HCT116 (cell line): ENCODE measurements around the gene EVL. TPM values are rescaled to one million over a fixed set of nuclear protein-coding genes. Genes with fewer than 3 reads are reported as not detected.

Source experiments
- ATAC-seq: fragments of 200-7000 bp; cut with Tn5 transposase; 2 replicates; pipeline ENCODE4 v1.9.1; 2020; ENCODE audit warnings: mild to moderate bottlenecking, moderate library complexity
- BruUV-seq: library from RNA; stranded (reverse); fragments of 400-500 nt; replicated peaks from 2 replicates; lab custom pipeline; 2021; lab: Mats Ljungman, UMichigan
- CTCF ChIA-PET: fragments of 300-600 bp; sonication (Branson Sonifier 250); formaldehyde crosslinking; loops from one replicate; lab custom pipeline; 2021; ENCODE audit warnings: antibody characterized with exemption; lab: Charles Lee
- POLR2A ChIA-PET: fragments of 300-600, 350-600 bp; sonication (Branson Sonifier 250); formaldehyde crosslinking; loops from one replicate; lab custom pipeline; 2021; ENCODE audit warnings: antibody characterized with exemption; lab: Charles Lee
- RAD21 ChIA-PET, 2 experiments: fragments of 300-600 bp; sonication (Branson Sonifier 250); formaldehyde crosslinking; loops; one replicate each; lab custom pipeline; 2023; ENCODE audit warnings: low total read pairs in 2 of 2; ENCODE audit not compliant: uncharacterized antibody in 2 of 2, unreplicated experiment in 2 of 2, low non-redundant PET in 1 of 2; lab: Charles Lee
- DNase-seq: peaks from one replicate; pipeline ENCODE4 v3.0.0-alpha.2; 2010; ENCODE audit warnings: low read depth, low spot score
- H2AFZ ChIP-seq: fragments of 200-600 bp; shearing (Covaris generic), sonication (generic); 2 replicates; pipeline ENCODE4 v1.6.1; 2017; ENCODE audit warnings: low read depth, mixed run types, mixed read lengths, antibody characterized with exemption, low read length; ENCODE audit not compliant: poor library complexity, severe bottlenecking
- H3K27ac ChIP-seq: 2 replicates; pipeline ENCODE4 v1.5.1; 2012; ENCODE audit warnings: low read depth, low read length
- H3K27me3 ChIP-seq: fragments of 200-600 bp; sonication (generic); 2 replicates; pipeline ENCODE4 v1.6.1; 2016; ENCODE audit warnings: mixed run types, low read length, mixed read lengths; ENCODE audit not compliant: insufficient read depth
- H3K36me3 ChIP-seq, 2 experiments: fragments of 200-500 bp in 1 of 2; fragments of 200-600 bp in 1 of 2; sonication (Bioruptor generic) in 1 of 2; sonication (generic) in 1 of 2; 2 replicates each; pipeline versions ENCODE4 v1.5.1 to v1.6.1; 2014 to 2016; ENCODE audit warnings: low read length in 2 of 2, inconsistent platforms in 1 of 2, mixed read lengths in 1 of 2, mixed run types in 1 of 2; ENCODE audit not compliant: insufficient read depth in 2 of 2, control insufficient read depth in 1 of 2
- H3K4me1 ChIP-seq, 2 experiments: fragments of 200-600 bp in 1 of 2; sonication (generic) in 1 of 2; 2 replicates each; pipeline versions ENCODE4 v1.5.1 to v1.6.1; 2012 to 2017; ENCODE audit warnings: low read length in 2 of 2, inconsistent platforms in 1 of 2, mild to moderate bottlenecking in 1 of 2, mixed read lengths in 1 of 2, mixed run types in 1 of 2, moderate library complexity in 1 of 2; ENCODE audit not compliant: insufficient read depth in 2 of 2, control insufficient read depth in 1 of 2
- H3K4me2 ChIP-seq: fragments of 200-600 bp; sonication (generic); 2 replicates; pipeline ENCODE4 v1.6.1; 2017; ENCODE audit warnings: mixed run types, low read length, mixed read lengths
- H3K4me3 ChIP-seq, 2 experiments: fragments of 200-600 bp in 1 of 2; sonication (generic) in 1 of 2; replicated peaks in 1 of 2; 2 replicates each; pipeline ENCODE4 v1.5.1; 2011 to 2016; ENCODE audit warnings: low read length in 2 of 2, control low read depth in 1 of 2, low read depth in 1 of 2, mild to moderate bottlenecking in 1 of 2, mixed read lengths in 1 of 2, mixed run types in 1 of 2
- H3K79me2 ChIP-seq: fragments of 200-600 bp; sonication (generic); 2 replicates; pipeline ENCODE4 v1.6.1; 2017; ENCODE audit warnings: mild to moderate bottlenecking, mixed run types, low read length, moderate library complexity, mixed read lengths; ENCODE audit not compliant: insufficient read depth
- H3K9ac ChIP-seq: fragments of 200-600 bp; sonication (generic); 2 replicates; pipeline ENCODE4 v1.6.1; 2016; ENCODE audit warnings: low read length, mixed read lengths
- H3K9me2 ChIP-seq: fragments of 200-600 bp; sonication (generic), shearing (Covaris generic); 2 replicates; pipeline ENCODE4 v1.6.1; 2017; ENCODE audit warnings: mixed run types, mild to moderate bottlenecking, moderate library complexity; ENCODE audit not compliant: insufficient read depth
- H3K9me3 ChIP-seq, 2 experiments: fragments of 200-500 bp in 1 of 2; fragments of 200-600 bp in 1 of 2; sonication (Bioruptor generic) in 1 of 2; sonication (generic) in 1 of 2; 2 replicates each; pipeline ENCODE4 v1.6.1; 2014 to 2017; ENCODE audit warnings: low read length in 2 of 2, mixed read lengths in 2 of 2, inconsistent platforms in 1 of 2, low read depth in 1 of 2, mild to moderate bottlenecking in 1 of 2, mixed run types in 1 of 2, moderate library complexity in 1 of 2; ENCODE audit not compliant: control insufficient read depth in 1 of 2, insufficient read depth in 1 of 2
- H4K20me1 ChIP-seq: fragments of 200-600 bp; sonication (generic), shearing (Covaris generic); 2 replicates; pipeline ENCODE4 v1.6.1; 2017; ENCODE audit warnings: mixed run types, mild to moderate bottlenecking, moderate library complexity; ENCODE audit not compliant: insufficient read depth
- CBX3 ChIP-seq: IDR thresholded peaks from 2 replicates; pipeline ENCODE4 v1.6.1; 2012; ENCODE audit warnings: low read depth
- CEBPB ChIP-seq: IDR thresholded peaks from 2 replicates; pipeline ENCODE4 v1.6.1; 2012; ENCODE audit warnings: low read depth
- EGR1 ChIP-seq: IDR thresholded peaks from 2 replicates; pipeline ENCODE4 v1.6.1; 2012; ENCODE audit warnings: low read depth
- EZH2 ChIP-seq: fragments of 200-600 bp; sonication (generic); IDR thresholded peaks from 2 replicates; pipeline ENCODE4 v1.6.1; 2017; ENCODE audit warnings: antibody characterized with exemption, mixed run types
- EZH2phosphoT487 ChIP-seq: fragments of 200-600 bp; IDR thresholded peaks from 2 replicates; pipeline ENCODE4 v1.6.1; 2018; ENCODE audit warnings: antibody characterized with exemption, borderline replicate concordance
- JUND ChIP-seq: IDR thresholded peaks from 2 replicates; pipeline ENCODE4 v1.6.1; 2012
- RAD21 ChIP-seq: IDR thresholded peaks from 2 replicates; pipeline ENCODE4 v1.6.1; 2012; ENCODE audit warnings: low read depth, mild to moderate bottlenecking
- SP1 ChIP-seq: IDR thresholded peaks from 2 replicates; pipeline ENCODE4 v1.6.1; 2012; ENCODE audit warnings: low read depth
- SRF ChIP-seq: IDR thresholded peaks from 2 replicates; pipeline ENCODE4 v1.6.1; 2012; ENCODE audit warnings: low read depth
- TCF7L2 ChIP-seq: IDR thresholded peaks from 2 replicates; pipeline ENCODE4 v1.7.0; 2011; ENCODE audit warnings: borderline replicate concordance, inconsistent platforms; ENCODE audit not compliant: insufficient read depth, insufficient read length; ENCODE audit errors: extremely low read depth
- YY1 ChIP-seq: IDR thresholded peaks from 2 replicates; pipeline ENCODE4 v1.6.1; 2011; ENCODE audit warnings: low read length, low read depth, moderate library complexity, mild to moderate bottlenecking; ENCODE audit not compliant: insufficient replicate concordance; ENCODE audit errors: extremely low read depth
- ZFX ChIP-seq: fragments of 450-650 bp; IDR thresholded peaks from 2 replicates; pipeline ENCODE4 v1.6.1; 2017
- ZNF274 ChIP-seq: fragments of 200-500 bp; sonication (Bioruptor generic); IDR thresholded peaks from 2 replicates; pipeline ENCODE4 v1.6.1; 2014; ENCODE audit warnings: mild to moderate bottlenecking, low read depth, low read length, inconsistent platforms
- intact Hi-C: fragments of 100-400 bp; cut with micrococcal nuclease; formaldehyde crosslinking; loops from 2 replicates; pipeline ENCODE4 v1.10.0; 2022
- total RNA-seq: library from RNA; stranded (reverse); gene quantifications from one replicate; pipeline ENCODE4 v1.2.1, GENCODE V29; 2021; ENCODE audit not compliant: unreplicated experiment
- TF ChIP-seq, protein P1 (sequence below), 3 experiments: fragments of 200-600 bp in 1 of 3; sonication (generic) in 1 of 3; IDR thresholded peaks in 2 of 3; conservative IDR thresholded peaks in 1 of 3; 2 replicates each; pipeline ENCODE4 v1.5.1; 2012 to 2017; ENCODE audit warnings: low read depth in 2 of 3, low read length in 2 of 3, antibody characterized with exemption in 1 of 3, borderline replicate concordance in 1 of 3, control low read depth in 1 of 3, mild to moderate bottlenecking in 1 of 3, mixed read lengths in 1 of 3, mixed run types in 1 of 3, moderate library complexity in 1 of 3; ENCODE audit not compliant: insufficient read depth in 1 of 3
- TF ChIP-seq, protein P2 (sequence below): IDR thresholded peaks from 2 replicates; pipeline ENCODE4 v1.6.1; 2012
- TF ChIP-seq, protein P3 (sequence below): IDR thresholded peaks from 2 replicates; pipeline ENCODE4 v1.6.1; 2012
- TF ChIP-seq, protein P4 (sequence below): IDR thresholded peaks from 2 replicates; pipeline ENCODE4 v1.6.1; 2011; ENCODE audit warnings: mild to moderate bottlenecking, low read length, moderate library complexity; ENCODE audit not compliant: insufficient replicate concordance; ENCODE audit errors: extremely low read depth
- TF ChIP-seq, protein P5 (sequence below): IDR thresholded peaks from 2 replicates; pipeline ENCODE4 v1.6.1; 2012; ENCODE audit warnings: low read depth

The EVL gene
- total RNA-seq, 1 experiment from 2014 or later, result 19.9 TPM

DNA sequence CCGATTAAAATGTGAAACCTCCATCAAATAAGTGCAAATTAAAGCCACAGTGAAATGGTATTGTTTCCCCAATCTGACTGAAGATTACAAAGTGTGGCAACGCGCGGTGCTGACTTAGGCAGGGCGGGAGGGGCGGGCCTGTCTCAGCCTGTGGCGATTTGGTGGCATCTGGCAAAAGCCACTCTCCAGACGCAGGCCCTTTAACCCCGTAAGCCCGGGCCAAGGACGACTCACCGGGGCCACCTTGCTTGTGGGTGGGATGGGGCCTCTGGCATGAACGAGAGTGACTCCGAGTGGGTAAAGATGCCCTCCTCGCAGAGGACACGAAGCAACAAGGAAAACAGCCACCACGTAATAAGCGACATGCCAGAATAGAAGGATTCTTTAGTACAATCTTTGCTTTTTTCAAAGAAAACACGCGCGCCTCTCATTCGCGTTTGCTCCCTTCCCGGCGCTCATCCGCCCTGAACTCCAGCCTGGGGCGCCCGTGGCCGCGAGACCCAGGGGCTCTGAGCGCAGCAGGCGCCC is 93.4 kb downstream of the EVL start:
- Histone ChIP-seq H3K4me3 (peak overlapping the region; percentile 4 to 53; a peak in 3 of 4 replicates), H4K20me1 (no peaks in the 10 kb centered on the region), H3K4me1 (no peaks in the 10 kb centered on the region; a peak in 1 of 4 replicates), H3K9me2 (no peaks in the 10 kb centered on the region), H3K4me2 (peak overlapping the region; percentile 70), H3K9ac (no peak overlapping the region), H3K36me3 (no peaks in the 10 kb centered on the region), H2AFZ (no peak overlapping the region), H3K27ac (no peak overlapping the region), H3K27me3 (no peaks in the 10 kb centered on the region), H3K79me2 (no peaks in the 10 kb centered on the region), H3K9me3 (peaks cover 9 to 11% of the 10 kb centered on the region in 2 experiments; a peak in 2 of 4 replicates)
- ChIA-PET CTCF (no interaction called here), RAD21 (no interaction called here), POLR2A (no interaction called here)
- ATAC-seq (no peak), DNase-seq (no peak)
- BruUV-seq, result no TSS peak
- intact Hi-C loops, result no loop called here
- TF ChIP-seq, protein P1, sequence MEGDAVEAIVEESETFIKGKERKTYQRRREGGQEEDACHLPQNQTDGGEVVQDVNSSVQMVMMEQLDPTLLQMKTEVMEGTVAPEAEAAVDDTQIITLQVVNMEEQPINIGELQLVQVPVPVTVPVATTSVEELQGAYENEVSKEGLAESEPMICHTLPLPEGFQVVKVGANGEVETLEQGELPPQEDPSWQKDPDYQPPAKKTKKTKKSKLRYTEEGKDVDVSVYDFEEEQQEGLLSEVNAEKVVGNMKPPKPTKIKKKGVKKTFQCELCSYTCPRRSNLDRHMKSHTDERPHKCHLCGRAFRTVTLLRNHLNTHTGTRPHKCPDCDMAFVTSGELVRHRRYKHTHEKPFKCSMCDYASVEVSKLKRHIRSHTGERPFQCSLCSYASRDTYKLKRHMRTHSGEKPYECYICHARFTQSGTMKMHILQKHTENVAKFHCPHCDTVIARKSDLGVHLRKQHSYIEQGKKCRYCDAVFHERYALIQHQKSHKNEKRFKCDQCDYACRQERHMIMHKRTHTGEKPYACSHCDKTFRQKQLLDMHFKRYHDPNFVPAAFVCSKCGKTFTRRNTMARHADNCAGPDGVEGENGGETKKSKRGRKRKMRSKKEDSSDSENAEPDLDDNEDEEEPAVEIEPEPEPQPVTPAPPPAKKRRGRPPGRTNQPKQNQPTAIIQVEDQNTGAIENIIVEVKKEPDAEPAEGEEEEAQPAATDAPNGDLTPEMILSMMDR (IDR thresholded peaks at IDR 0.05 in 2 of 3, conservative IDR thresholded peaks at IDR 0.05 in 1 of 3; ENCODE audit: borderline replicate concordance in 1 of 3, insufficient read depth in 1 of 3, low read depth in 2 of 3, low read length in 2 of 3), result no peak
- TF ChIP-seq CBX3, result no peak
- TF ChIP-seq, protein P2, sequence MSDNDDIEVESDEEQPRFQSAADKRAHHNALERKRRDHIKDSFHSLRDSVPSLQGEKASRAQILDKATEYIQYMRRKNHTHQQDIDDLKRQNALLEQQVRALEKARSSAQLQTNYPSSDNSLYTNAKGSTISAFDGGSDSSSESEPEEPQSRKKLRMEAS, result no peak
- TF ChIP-seq, protein P3, sequence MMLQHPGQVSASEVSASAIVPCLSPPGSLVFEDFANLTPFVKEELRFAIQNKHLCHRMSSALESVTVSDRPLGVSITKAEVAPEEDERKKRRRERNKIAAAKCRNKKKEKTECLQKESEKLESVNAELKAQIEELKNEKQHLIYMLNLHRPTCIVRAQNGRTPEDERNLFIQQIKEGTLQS, result no peak
- no peak for TF ChIP-seq TCF7L2
- TF ChIP-seq CEBPB, result no peak
- no peak for TF ChIP-seq SRF
- TF ChIP-seq JUND, result no peak
- no peak for TF ChIP-seq SP1
- TF ChIP-seq RAD21, result no peak
- TF ChIP-seq EZH2phosphoT487, result no peak
- TF ChIP-seq YY1, result no peak
- TF ChIP-seq, protein P4, sequence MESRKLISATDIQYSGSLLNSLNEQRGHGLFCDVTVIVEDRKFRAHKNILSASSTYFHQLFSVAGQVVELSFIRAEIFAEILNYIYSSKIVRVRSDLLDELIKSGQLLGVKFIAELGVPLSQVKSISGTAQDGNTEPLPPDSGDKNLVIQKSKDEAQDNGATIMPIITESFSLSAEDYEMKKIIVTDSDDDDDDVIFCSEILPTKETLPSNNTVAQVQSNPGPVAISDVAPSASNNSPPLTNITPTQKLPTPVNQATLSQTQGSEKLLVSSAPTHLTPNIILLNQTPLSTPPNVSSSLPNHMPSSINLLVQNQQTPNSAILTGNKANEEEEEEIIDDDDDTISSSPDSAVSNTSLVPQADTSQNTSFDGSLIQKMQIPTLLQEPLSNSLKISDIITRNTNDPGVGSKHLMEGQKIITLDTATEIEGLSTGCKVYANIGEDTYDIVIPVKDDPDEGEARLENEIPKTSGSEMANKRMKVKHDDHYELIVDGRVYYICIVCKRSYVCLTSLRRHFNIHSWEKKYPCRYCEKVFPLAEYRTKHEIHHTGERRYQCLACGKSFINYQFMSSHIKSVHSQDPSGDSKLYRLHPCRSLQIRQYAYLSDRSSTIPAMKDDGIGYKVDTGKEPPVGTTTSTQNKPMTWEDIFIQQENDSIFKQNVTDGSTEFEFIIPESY, result no peak
- no peak for TF ChIP-seq ZNF274
- TF ChIP-seq, protein P5, sequence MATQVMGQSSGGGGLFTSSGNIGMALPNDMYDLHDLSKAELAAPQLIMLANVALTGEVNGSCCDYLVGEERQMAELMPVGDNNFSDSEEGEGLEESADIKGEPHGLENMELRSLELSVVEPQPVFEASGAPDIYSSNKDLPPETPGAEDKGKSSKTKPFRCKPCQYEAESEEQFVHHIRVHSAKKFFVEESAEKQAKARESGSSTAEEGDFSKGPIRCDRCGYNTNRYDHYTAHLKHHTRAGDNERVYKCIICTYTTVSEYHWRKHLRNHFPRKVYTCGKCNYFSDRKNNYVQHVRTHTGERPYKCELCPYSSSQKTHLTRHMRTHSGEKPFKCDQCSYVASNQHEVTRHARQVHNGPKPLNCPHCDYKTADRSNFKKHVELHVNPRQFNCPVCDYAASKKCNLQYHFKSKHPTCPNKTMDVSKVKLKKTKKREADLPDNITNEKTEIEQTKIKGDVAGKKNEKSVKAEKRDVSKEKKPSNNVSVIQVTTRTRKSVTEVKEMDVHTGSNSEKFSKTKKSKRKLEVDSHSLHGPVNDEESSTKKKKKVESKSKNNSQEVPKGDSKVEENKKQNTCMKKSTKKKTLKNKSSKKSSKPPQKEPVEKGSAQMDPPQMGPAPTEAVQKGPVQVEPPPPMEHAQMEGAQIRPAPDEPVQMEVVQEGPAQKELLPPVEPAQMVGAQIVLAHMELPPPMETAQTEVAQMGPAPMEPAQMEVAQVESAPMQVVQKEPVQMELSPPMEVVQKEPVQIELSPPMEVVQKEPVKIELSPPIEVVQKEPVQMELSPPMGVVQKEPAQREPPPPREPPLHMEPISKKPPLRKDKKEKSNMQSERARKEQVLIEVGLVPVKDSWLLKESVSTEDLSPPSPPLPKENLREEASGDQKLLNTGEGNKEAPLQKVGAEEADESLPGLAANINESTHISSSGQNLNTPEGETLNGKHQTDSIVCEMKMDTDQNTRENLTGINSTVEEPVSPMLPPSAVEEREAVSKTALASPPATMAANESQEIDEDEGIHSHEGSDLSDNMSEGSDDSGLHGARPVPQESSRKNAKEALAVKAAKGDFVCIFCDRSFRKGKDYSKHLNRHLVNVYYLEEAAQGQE, result no peak
- TF ChIP-seq EZH2, result no peak
- TF ChIP-seq ZFX, result no peak
- TF ChIP-seq EGR1, result no peak
